HepG2 (cell line): Measurements from ENCODE around the gene ASTN2. TPM values are rescaled to one million over a fixed set of nuclear protein-coding genes. Genes with fewer than 3 reads are reported as not detected.

Experiments
- AKNA ChIP-seq: sonication (generic); formaldehyde crosslinking; IDR thresholded peaks from 2 replicates; pipeline ENCODE4 v1.4.0; 2020; ENCODE audit warnings: missing genetic modification reagents, borderline replicate concordance
- DZIP1 ChIP-seq: sonication (generic); formaldehyde crosslinking; IDR thresholded peaks from 2 replicates; pipeline ENCODE4 v1.5.0; 2020; ENCODE audit warnings: mild to moderate bottlenecking, missing genetic modification reagents
- NR2F2 ChIP-seq: IDR thresholded peaks from 2 replicates; pipeline ENCODE4 v1.6.1; 2012; ENCODE audit warnings: low read depth, inconsistent platforms, borderline replicate concordance
- UBTF ChIP-seq: sonication (generic); formaldehyde crosslinking; IDR thresholded peaks from 2 replicates; pipeline ENCODE4 v1.4.0; 2020; ENCODE audit warnings: mild to moderate bottlenecking, missing genetic modification reagents
- ZBTB3 ChIP-seq: sonication (generic); formaldehyde crosslinking; IDR thresholded peaks from 2 replicates; pipeline ENCODE4 v1.4.0; 2020; ENCODE audit warnings: low read depth, mild to moderate bottlenecking, moderate library complexity, missing genetic modification reagents, borderline replicate concordance
- ZC3H4 ChIP-seq: sonication (generic); formaldehyde crosslinking; IDR thresholded peaks from 2 replicates; pipeline ENCODE4 v1.4.0; 2020; ENCODE audit warnings: missing genetic modification reagents, borderline replicate concordance
- ZNF292 ChIP-seq: sonication (generic); formaldehyde crosslinking; IDR thresholded peaks from 2 replicates; pipeline ENCODE4 v1.8.1; 2022; ENCODE audit warnings: mild to moderate bottlenecking, low read depth, missing genetic modification reagents, borderline replicate concordance
- ZNF619 ChIP-seq: sonication (generic); formaldehyde crosslinking; IDR thresholded peaks from 2 replicates; pipeline ENCODE4 v1.4.0; 2020; ENCODE audit warnings: mild to moderate bottlenecking, missing genetic modification reagents
- ZNF780A ChIP-seq: sonication (generic); formaldehyde crosslinking; IDR thresholded peaks from 2 replicates; pipeline ENCODE4 v1.8.0; 2022; ENCODE audit warnings: mild to moderate bottlenecking, missing genetic modification reagents, moderate library complexity
- polyA plus RNA-seq, 8 experiments: library from polyadenylated mRNA; depleted of rRNA in 3 of 8; stranded (reverse) in 7 of 8; unstranded in 1 of 8; fragments of >200 nt; fragmentation: Illumina TruSeq in 4 of 8; extraction: Trizol in 4 of 8; gene quantifications; 2 replicates each; pipeline versions ENCODE4 v1.2.1 to v1.2.3, GENCODE V29; 2011 to 2016; ENCODE audit warnings: low read depth in 4 of 8, missing spikeins in 1 of 8, mixed read lengths in 1 of 8; ENCODE audit not compliant: insufficient read depth in 1 of 8
- total RNA-seq, 5 experiments: library from RNA; depleted of rRNA; stranded (reverse); fragments of >200 nt; fragmentation: Illumina TruSeq; extraction: Trizol; gene quantifications; 2 replicates each; pipeline ENCODE4 v1.2.3, GENCODE V29; 2016; ENCODE audit warnings: low read depth in 1 of 5
- TF ChIP-seq, protein P1 (sequence below): sonication (generic); formaldehyde crosslinking; IDR thresholded peaks from 2 replicates; pipeline ENCODE4 v1.9.0; 2022; ENCODE audit warnings: missing genetic modification reagents, mild to moderate bottlenecking, borderline replicate concordance

Gene ASTN2
- total and polyA plus RNA-seq, 2 of the 13 experiments (the other 11 are each of a cell fraction or from before 2014, with no cell fraction given) = 5.2 to 13.5 TPM

GRCh38 chr9:116547729-116548426, 867.0 kb downstream of the ASTN2 start (continued):
- TF ChIP-seq AKNA (CRISPR knock-in tag) = no peak
- peak; percentile 21; the same call in 1 of the 2 replicates for TF ChIP-seq UBTF (CRISPR knock-in tag)
- TF ChIP-seq, protein P1, sequence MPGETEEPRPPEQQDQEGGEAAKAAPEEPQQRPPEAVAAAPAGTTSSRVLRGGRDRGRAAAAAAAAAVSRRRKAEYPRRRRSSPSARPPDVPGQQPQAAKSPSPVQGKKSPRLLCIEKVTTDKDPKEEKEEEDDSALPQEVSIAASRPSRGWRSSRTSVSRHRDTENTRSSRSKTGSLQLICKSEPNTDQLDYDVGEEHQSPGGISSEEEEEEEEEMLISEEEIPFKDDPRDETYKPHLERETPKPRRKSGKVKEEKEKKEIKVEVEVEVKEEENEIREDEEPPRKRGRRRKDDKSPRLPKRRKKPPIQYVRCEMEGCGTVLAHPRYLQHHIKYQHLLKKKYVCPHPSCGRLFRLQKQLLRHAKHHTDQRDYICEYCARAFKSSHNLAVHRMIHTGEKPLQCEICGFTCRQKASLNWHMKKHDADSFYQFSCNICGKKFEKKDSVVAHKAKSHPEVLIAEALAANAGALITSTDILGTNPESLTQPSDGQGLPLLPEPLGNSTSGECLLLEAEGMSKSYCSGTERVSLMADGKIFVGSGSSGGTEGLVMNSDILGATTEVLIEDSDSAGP = peak; percentile 41; the same call in 1 of the 2 replicates
- 0 out of 2 replicates have a peak, but pooled peaks have one; percentile 72 for TF ChIP-seq ZNF619 (CRISPR knock-in tag)
- TF ChIP-seq ZNF292 (CRISPR knock-in tag) = peak; percentile 42
- no peak for TF ChIP-seq ZBTB3 (CRISPR knock-in tag)
- TF ChIP-seq ZC3H4 (CRISPR knock-in tag) = 0 out of 2 replicates have a peak, but pooled peaks have one; percentile 25
- no peak for TF ChIP-seq NR2F2
- TF ChIP-seq DZIP1 = no peak
- TF ChIP-seq ZNF780A = no peak
- TF ChIP-seq, all 625 proteins: peak for 19
